ENCODE data around the gene TCIRG1. TPM values are rescaled to one million over a fixed set of nuclear protein-coding genes. Genes with fewer than 3 reads are reported as not detected.

Gene TCIRG1
- total and polyA plus RNA-seq, 2 of the 13 experiments (the other 11 are each of a cell fraction or from before 2014, with no cell fraction given): 48.0 to 69.6 TPM

GRCh38 chr11:68037411-68038225 is 1.2 kb upstream of the TCIRG1 start:
- Histone ChIP-seq H3K36me3 (replicated peaks in 1 of 2; ENCODE audit: control insufficient read depth in 1 of 2, insufficient read depth in 2 of 2, low read length in 2 of 2) (peaks cover 8 to 16% of the 10 kb centered on the region in 2 experiments; a peak in 3 of 5 replicates), H3K79me2 (ENCODE audit: insufficient read depth, low read length) (peaks cover 17% of the 10 kb centered on the region), H3K4me3 (replicated peaks in 1 of 3; ENCODE audit: insufficient read depth in 1 of 3, low read depth in 2 of 3, low read length in 3 of 3) (peak overlapping the region; percentile 38 to 84 (median 78); a peak in 5 of 6 replicates), H3K9ac (ENCODE audit: insufficient read depth, low read depth, low read length) (peak overlapping the region; percentile 92), H3K9me3 (ENCODE audit: low read length) (no peaks in the 10 kb centered on the region), H3K27me3 (ENCODE audit: control insufficient read depth in 1 of 2, insufficient read depth in 2 of 2, low read length in 2 of 2) (no peaks in the 10 kb centered on the region), H4K20me1 (ENCODE audit: insufficient read depth, low read length) (no peaks in the 10 kb centered on the region), H3K27ac (ENCODE audit: extremely low read length, insufficient read depth, low read length) (peak overlapping the region; percentile 95), H2AFZ (ENCODE audit: low read length) (no peak overlapping the region), H3K4me1 (ENCODE audit: insufficient read depth, low read length) (peaks cover 30% of the 10 kb centered on the region), H3K4me2 (ENCODE audit: low read depth, low read length) (peak overlapping the region; percentile 99)
- DNase-seq (ENCODE audit: low spot score) (no peak), FAIRE-seq (peak; percentile 12), ATAC-seq (peak; percentile 2)
- intact Hi-C loops (cut with micrococcal nuclease; ENCODE audit: unreplicated experiment): loop anchor here (1.0 kb wide), 1 partner anchor 7 kb away; the partner anchor contains the start of gene NDUFS8
- ChIA-PET POLR2A (interaction anchor here (0.5 to 3.5 kb wide), 20 partner anchors 8 to 353 kb away, joined by 3 to 17 read pairs (median 5); partner anchors contain the start of gene ALDH3B1), CTCF (ENCODE audit: low intra/inter-chr PET ratio, low total read pairs) (no interaction called here)
- TSS peak; percentile 80 for BruUV-seq (replicated peaks)
- 43% methylated on average over 18 of the region's 20 CpGs for WGBS (ENCODE audit: low lambda C conversion rate)
- in situ Hi-C loops (cut with HindIII; ENCODE audit: extremely low pct_ligation_motif_present, low pct_unique_long_range_greater_than_20kb): no loop called here
- TF ChIP-seq FOXA3 (CRISPR knock-in tag; IDR thresholded peaks at IDR 0.05): no peak
- TF ChIP-seq NAIF1 (CRISPR knock-in tag; IDR thresholded peaks at IDR 0.05; ENCODE audit: borderline replicate concordance): no peak
- TF ChIP-seq KMT2B (CRISPR knock-in tag; IDR thresholded peaks at IDR 0.05): no peak
- TF ChIP-seq MAFF (IDR thresholded peaks at IDR 0.05; ENCODE audit: low read depth, low read length): no peak
- no peak for TF ChIP-seq ATAD3A (CRISPR knock-in tag; IDR thresholded peaks at IDR 0.05)
- no peak for TF ChIP-seq YEATS4 (CRISPR knock-in tag; IDR thresholded peaks at IDR 0.05; ENCODE audit: borderline replicate concordance)
- TF ChIP-seq, protein P1, sequence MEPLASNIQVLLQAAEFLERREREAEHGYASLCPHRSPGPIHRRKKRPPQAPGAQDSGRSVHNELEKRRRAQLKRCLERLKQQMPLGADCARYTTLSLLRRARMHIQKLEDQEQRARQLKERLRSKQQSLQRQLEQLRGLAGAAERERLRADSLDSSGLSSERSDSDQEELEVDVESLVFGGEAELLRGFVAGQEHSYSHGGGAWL (CRISPR knock-in tag; IDR thresholded peaks at IDR 0.05): no peak
- TF ChIP-seq ZSCAN25 (CRISPR knock-in tag; IDR thresholded peaks at IDR 0.05): no peak
- TF ChIP-seq ZNF20 (CRISPR knock-in tag; IDR thresholded peaks at IDR 0.05): no peak
- 0 out of 2 replicates have a peak, but pooled peaks have one; percentile 2 for TF ChIP-seq SRY (CRISPR knock-in tag; IDR thresholded peaks at IDR 0.05)
- no peak for TF ChIP-seq YEATS2 (CRISPR knock-in tag; IDR thresholded peaks at IDR 0.05; ENCODE audit: borderline replicate concordance)
- no peak for TF ChIP-seq ZNF775 (CRISPR knock-in tag; IDR thresholded peaks at IDR 0.05; ENCODE audit: borderline replicate concordance)
- no peak for TF ChIP-seq PAF1 (CRISPR knock-in tag; IDR thresholded peaks at IDR 0.05)
- TF ChIP-seq TP53 (CRISPR knock-in tag; conservative IDR thresholded peaks at IDR 0.05): no peak
- no peak for TF ChIP-seq ZNF761 (CRISPR knock-in tag; conservative IDR thresholded peaks at IDR 0.05)
- no peak for TF ChIP-seq ZBTB46 (CRISPR knock-in tag; IDR thresholded peaks at IDR 0.05; ENCODE audit: borderline replicate concordance)
- TF ChIP-seq GLI4 (CRISPR knock-in tag; IDR thresholded peaks at IDR 0.05; ENCODE audit: borderline replicate concordance): no peak
- TF ChIP-seq ZNF552 (CRISPR knock-in tag; IDR thresholded peaks at IDR 0.05; ENCODE audit: borderline replicate concordance): no peak
- no peak for TF ChIP-seq NCOA1 (CRISPR knock-in tag; IDR thresholded peaks at IDR 0.05)
- no peak for TF ChIP-seq ZIK1 (CRISPR knock-in tag; IDR thresholded peaks at IDR 0.05; ENCODE audit: borderline replicate concordance, low read depth)
- TF ChIP-seq ZNF274 (CRISPR knock-in tag; IDR thresholded peaks at IDR 0.05): no peak
- no peak for TF ChIP-seq ZNF512 (CRISPR knock-in tag; IDR thresholded peaks at IDR 0.05)

All from HepG2 (cell line).